Mucosa of descending colon (tissue), 3 donors: Measurements from ENCODE around the gene TSHZ3. TPM values are rescaled to one million over a fixed set of nuclear protein-coding genes. Genes with fewer than 3 reads are reported as not detected.

Source experiments
- ATAC-seq: fragments of 200-7000 bp; cut with Tn5 transposase; one replicate; pipeline ENCODE4 v1.9.1; 2020; ENCODE audit warnings: mild to moderate bottlenecking, moderate library complexity
- DNase-seq, 3 donors: peaks; one replicate each; pipeline ENCODE4 v3.0.0-alpha.2; 2020
- H3K36me3 ChIP-seq: fragments of 200-600 bp; one replicate; pipeline ENCODE4 v1.8.0; 2021; ENCODE audit warnings: low read depth, mild to moderate bottlenecking
- H3K4me1 ChIP-seq: fragments of 200-600 bp; one replicate; pipeline ENCODE4 v1.8.0; 2021; ENCODE audit warnings: low read depth, mild to moderate bottlenecking
- H3K4me3 ChIP-seq: fragments of 200-600 bp; one replicate; pipeline ENCODE4 v1.8.0; 2021; ENCODE audit warnings: mild to moderate bottlenecking
- H3K9me3 ChIP-seq: fragments of 200-600 bp; one replicate; pipeline ENCODE4 v1.8.0; 2021; ENCODE audit warnings: mild to moderate bottlenecking
- CTCF ChIP-seq: fragments of 200-600 bp; IDR thresholded peaks from one replicate; pipeline ENCODE4 v1.8.0; 2022; ENCODE audit warnings: antibody characterized with exemption, mild to moderate bottlenecking
- intact Hi-C, 2 donors: fragments of 100-400 bp; cut with DNase I in 1 of 2; cut with micrococcal nuclease in 1 of 2; formaldehyde crosslinking; loops; one replicate each; pipeline versions ENCODE4 v1.11.0 to v1.11.1; 2022; cut with DNase I, micrococcal nuclease
- total RNA-seq, 3 donors: library from RNA; stranded (reverse); fragmentation: NEBNext Ultra II Directional in 2 of 3; extraction: Animal tissue kit (Norgen Biotek cat#: 25700) in 2 of 3; gene quantifications; one replicate each; pipeline versions ENCODE4 v1.2.1 to v1.2.4, GENCODE V29; 2021 to 2023
- donor health status: DM: no; HTN: no; CAD: no; lungs with moderate emphysema.
- donor health status: DM: no; HTN: no; CAD: no.
- donor health status: DM: no; HTN: yes; CAD: no.

Gene TSHZ3
- total RNA-seq, 3 donors from 2014 or later = 1.6 to 32.1 (median 5.2) TPM

- Histone ChIP-seq H3K9me3 (no peaks in the 10 kb centered on the region), H3K4me1 (peaks cover 3% of the 10 kb centered on the region), H3K4me3 (no peak overlapping the region), H3K36me3 (no peaks in the 10 kb centered on the region)
- intact Hi-C loops = no loop called here
- DNase-seq (peak in 1 of 3 donors; percentile 38), ATAC-seq (peak; percentile 73)
- TF ChIP-seq CTCF = no peak
Measured at GRCh38 chr19:31378404-31378803, 29.2 kb upstream of the TSHZ3 start.

GRCh38 chr19:31377736-31378135, 28.5 kb upstream of the TSHZ3 start:
- ATAC-seq = no peak
- Histone ChIP-seq H3K9me3 (no peaks in the 10 kb centered on the region), H3K4me1 (peaks cover 3% of the 10 kb centered on the region), H3K4me3 (no peak overlapping the region), H3K36me3 (no peaks in the 10 kb centered on the region)
- DNase-seq = no peak
- no peak for TF ChIP-seq CTCF
- intact Hi-C loops = no loop called here

GRCh38 chr19:31372246-31372781, 23.1 kb upstream of the TSHZ3 start:
- DNase-seq (no peak), ATAC-seq (no peak)
- intact Hi-C loops = no loop called here
- Histone ChIP-seq H3K9me3 (no peaks in the 10 kb centered on the region), H3K36me3 (no peaks in the 10 kb centered on the region), H3K4me1 (no peaks in the 10 kb centered on the region), H3K4me3 (no peak overlapping the region)
- no peak for TF ChIP-seq CTCF

GRCh38 chr19:31370216-31370615, 21.0 kb upstream of the TSHZ3 start:
- no peaks in the 10 kb centered on the region for H3K36me3 ChIP-seq
- DNase-seq (no peak), ATAC-seq (no peak)
- no peaks in the 10 kb centered on the region for H3K9me3 ChIP-seq
- no peaks in the 10 kb centered on the region for H3K4me1 ChIP-seq
- H3K4me3 ChIP-seq = no peak overlapping the region
- intact Hi-C loops = no loop called here
- no peak for TF ChIP-seq CTCF

- TF ChIP-seq CTCF = no peak
- ATAC-seq (no peak), DNase-seq (no peak)
- Histone ChIP-seq H3K9me3 (no peaks in the 10 kb centered on the region), H3K36me3 (no peaks in the 10 kb centered on the region), H3K4me1 (no peaks in the 10 kb centered on the region), H3K4me3 (no peak overlapping the region)
- intact Hi-C loops = no loop called here
Measured at GRCh38 chr19:31364963-31365362, 15.7 kb upstream of the TSHZ3 start.

GRCh38 chr19:31361728-31362127, 12.5 kb upstream of the TSHZ3 start:
- intact Hi-C loops = no loop called here
- Histone ChIP-seq H3K36me3 (no peaks in the 10 kb centered on the region), H3K9me3 (no peaks in the 10 kb centered on the region), H3K4me1 (no peaks in the 10 kb centered on the region), H3K4me3 (no peak overlapping the region)
- TF ChIP-seq CTCF = no peak
- ATAC-seq (no peak), DNase-seq (no peak)
